GM12891 (cell line): ENCODE results near the gene SSU72.

ENCODE experiments used
- POLR2A ChIP-seq: IDR thresholded peaks from 2 replicates; pipeline ENCODE4 v1.6.1; 2011; ENCODE audit warnings: low read depth, low read length, control low read depth
- POLR2AphosphoS5 ChIP-seq: IDR thresholded peaks from 2 replicates; pipeline ENCODE4 v1.6.1; 2011; ENCODE audit warnings: low read depth, low read length, control low read depth
- SPI1 ChIP-seq: IDR thresholded peaks from 2 replicates; pipeline ENCODE4 v1.6.1; 2011; ENCODE audit warnings: low read depth, low read length, control low read depth

- TF ChIP-seq POLR2AphosphoS5, result no peak
- TF ChIP-seq SPI1, result no peak
- TF ChIP-seq POLR2A, result no peak
These were observed 35.3 kb upstream of the SSU72 start for GRCh38 chr1:1609822-1610485.
